NT2/D1 (cell line): ENCODE measurements around the gene MAP2K3.

Source experiments
- DNase-seq: peaks from one replicate; pipeline ENCODE4 v3.0.0-alpha.2; 2011; ENCODE audit warnings: low read depth, low spot score
- H3K27me3 ChIP-seq: 2 replicates; pipeline ENCODE4 v1.6.0; 2011; ENCODE audit warnings: mild to moderate bottlenecking; ENCODE audit not compliant: insufficient read length, insufficient read depth
- H3K36me3 ChIP-seq: 2 replicates; pipeline ENCODE4 v1.6.1; 2011; ENCODE audit warnings: mild to moderate bottlenecking, low read length, mixed read lengths; ENCODE audit not compliant: insufficient read depth, insufficient read length
- H3K4me1 ChIP-seq: 2 replicates; pipeline ENCODE4 v1.5.1; 2011; ENCODE audit not compliant: insufficient read depth, insufficient read length
- H3K4me3 ChIP-seq: 2 replicates; pipeline ENCODE4 v1.5.1; 2011; ENCODE audit warnings: low read depth; ENCODE audit not compliant: insufficient read length
- H3K9ac ChIP-seq: 2 replicates; pipeline ENCODE4 v1.6.0; 2011; ENCODE audit warnings: low read depth; ENCODE audit not compliant: insufficient read length
- H3K9me3 ChIP-seq: 2 replicates; pipeline ENCODE4 v1.5.1; 2011; ENCODE audit warnings: mild to moderate bottlenecking, low read length; ENCODE audit not compliant: insufficient read depth
- SUZ12 ChIP-seq: IDR thresholded peaks from 2 replicates; pipeline ENCODE4 v1.6.1; 2011; ENCODE audit not compliant: insufficient read length, insufficient read depth; ENCODE audit errors: extremely low read depth
- YY1 ChIP-seq: IDR thresholded peaks from 2 replicates; pipeline ENCODE4 v1.6.1; 2011; ENCODE audit not compliant: insufficient read length, insufficient read depth
- ZNF274 ChIP-seq: IDR thresholded peaks from 2 replicates; pipeline ENCODE4 v1.6.1; 2011; ENCODE audit warnings: mild to moderate bottlenecking, low read depth, low read length

Gene MAP2K3

DNA sequence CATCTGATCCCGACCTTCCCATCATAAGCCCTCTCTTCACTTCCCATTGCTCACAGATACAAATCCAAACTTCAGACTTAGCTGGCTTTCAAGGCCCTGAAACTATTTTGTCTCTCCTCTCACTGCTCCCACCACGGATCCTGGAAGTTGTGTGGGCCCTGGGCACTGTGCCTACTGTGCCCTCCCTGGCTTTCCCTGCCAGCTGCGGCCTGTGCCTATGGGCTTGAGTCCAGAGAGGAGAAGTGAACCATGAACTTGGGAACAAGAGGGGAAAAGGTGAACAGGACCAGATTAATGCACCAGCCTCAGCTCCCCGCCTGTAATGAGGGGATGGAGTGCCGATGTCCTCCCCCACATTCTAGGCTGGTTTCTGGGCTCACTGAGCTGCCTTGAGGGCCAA is 72.8 kb downstream of the MAP2K3 start:
- Histone ChIP-seq H3K9me3 (no peaks in the 10 kb centered on the region), H3K9ac (no peak overlapping the region), H3K36me3 (no peaks in the 10 kb centered on the region), H3K4me3 (no peak overlapping the region), H3K27me3 (peaks cover 17% of the 10 kb centered on the region), H3K4me1 (peaks cover 20% of the 10 kb centered on the region)
- DNase-seq = no peak
- TF ChIP-seq SUZ12 (no peak), ZNF274 (no peak), YY1 (no peak)

DNA sequence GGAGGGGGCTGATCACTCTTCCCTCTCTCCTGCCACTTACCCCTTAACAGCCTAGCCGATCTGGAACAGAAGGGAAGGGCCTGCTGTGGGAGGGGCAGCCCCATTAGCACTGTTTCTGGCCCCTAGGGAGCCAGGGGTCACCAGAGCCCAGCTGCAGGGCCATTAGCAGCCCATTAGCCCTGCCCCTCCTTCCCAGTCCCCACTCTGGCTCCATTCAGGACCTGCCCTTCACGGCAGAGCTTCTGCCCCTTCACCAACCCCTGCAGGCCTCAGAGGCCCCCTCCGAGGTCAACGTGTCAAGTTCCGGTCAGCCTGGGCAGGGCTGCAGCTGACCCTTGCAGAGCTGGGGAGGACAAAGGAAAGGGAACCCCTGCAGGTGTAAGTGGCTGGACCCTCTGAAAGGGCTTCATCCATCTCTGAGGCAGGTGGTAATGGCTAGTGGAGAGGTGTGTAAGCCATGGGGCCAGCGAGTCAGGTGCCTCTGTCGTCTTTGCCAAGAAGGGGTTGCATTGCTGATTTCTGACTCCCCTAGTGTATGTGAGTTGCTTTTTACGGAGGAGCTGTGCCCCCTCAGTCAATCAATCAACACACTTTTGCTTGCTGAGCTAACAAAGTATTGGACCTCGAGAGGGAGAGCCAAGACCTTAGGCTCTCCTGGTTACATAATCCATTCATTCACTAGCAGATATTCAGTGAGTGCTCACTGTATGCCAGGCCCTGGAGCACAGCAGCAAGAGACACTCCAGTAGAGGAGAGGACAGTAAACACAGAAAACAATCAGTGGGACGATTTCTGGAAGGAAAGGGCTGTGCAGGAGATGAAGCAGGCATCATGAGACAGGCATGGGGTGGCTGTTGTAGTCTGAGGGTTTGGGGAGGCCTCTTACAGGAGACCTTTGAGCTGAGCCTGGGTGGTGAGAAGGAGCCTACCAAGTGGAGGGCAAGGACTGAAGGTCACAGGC is 73.5 kb downstream of the MAP2K3 start:
- peak overlapping the region; percentile 3 for H3K9ac ChIP-seq
- no peak for TF ChIP-seq SUZ12
- TF ChIP-seq YY1 = no peak
- no peak for TF ChIP-seq ZNF274
- no peaks in the 10 kb centered on the region for H3K9me3 ChIP-seq
- no peak for DNase-seq
- no peaks in the 10 kb centered on the region for H3K36me3 ChIP-seq
- peaks cover 20% of the 10 kb centered on the region for H3K4me1 ChIP-seq
- peaks cover 24% of the 10 kb centered on the region for H3K27me3 ChIP-seq
- H3K4me3 ChIP-seq = no peak overlapping the region

DNA sequence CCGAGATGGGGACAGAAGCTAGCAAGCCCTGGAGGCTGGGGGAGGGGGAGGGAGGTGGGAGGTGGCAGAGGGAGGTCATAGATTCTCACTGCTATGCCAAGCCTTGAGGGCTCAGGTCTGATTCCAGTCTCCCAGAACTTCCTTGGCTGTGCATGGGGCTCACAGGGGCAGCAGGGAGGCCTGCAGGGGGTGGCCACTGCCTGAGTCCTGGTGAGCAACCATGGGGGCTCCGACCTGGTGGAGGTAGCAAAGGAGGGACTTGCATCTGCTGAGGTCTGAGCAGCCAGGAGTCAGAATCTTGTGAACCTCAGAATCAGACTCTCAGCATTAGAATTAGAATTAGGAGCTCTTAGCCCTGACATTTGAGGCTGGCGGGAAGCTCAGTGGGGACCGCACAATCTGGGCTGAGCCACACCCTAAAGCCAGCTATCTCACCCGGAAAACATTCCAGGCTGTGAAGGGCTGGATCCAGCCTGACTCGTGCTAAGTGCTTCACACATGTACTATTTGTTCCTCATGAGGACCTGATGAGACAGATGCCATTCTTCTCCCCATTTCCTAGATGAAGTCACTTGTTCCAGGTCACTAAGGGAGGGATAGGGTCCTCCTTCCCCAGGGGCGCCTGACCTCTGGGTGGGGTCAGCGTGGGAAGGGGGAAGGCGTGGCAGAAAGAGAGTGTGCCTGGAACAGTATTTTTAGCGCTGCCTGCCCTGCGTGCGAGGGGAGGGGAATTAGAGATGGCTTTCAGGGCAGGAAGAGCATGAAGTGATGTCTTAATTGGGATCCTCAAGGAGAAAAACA is 74.4 kb downstream of the MAP2K3 start:
- H3K9ac ChIP-seq = no peak overlapping the region
- no peak for DNase-seq
- no peak for TF ChIP-seq ZNF274
- no peak for TF ChIP-seq SUZ12
- no peak for TF ChIP-seq YY1

DNA sequence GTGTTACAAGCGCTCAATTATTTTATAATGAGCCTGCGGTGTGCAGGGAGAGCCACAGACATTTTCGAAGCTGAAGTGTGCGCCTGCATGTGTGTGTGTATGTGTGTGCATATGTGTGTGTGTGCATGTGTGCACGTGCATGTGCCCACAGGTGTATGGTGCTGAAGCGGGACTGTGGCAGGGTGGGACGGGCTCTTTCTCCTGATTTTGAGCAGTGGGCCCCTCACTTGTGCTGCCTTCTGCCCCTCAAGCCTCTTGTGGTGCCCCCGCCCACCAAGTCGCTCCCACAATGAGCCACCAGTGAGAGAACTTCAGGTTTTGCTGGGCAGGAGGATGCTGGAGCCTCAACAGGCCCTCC is 75.0 kb downstream of the MAP2K3 start:
- Histone ChIP-seq H3K4me3 (no peak overlapping the region), H3K9ac (no peak overlapping the region), H3K36me3 (no peaks in the 10 kb centered on the region), H3K27me3 (peaks cover 31% of the 10 kb centered on the region), H3K4me1 (peaks cover 17% of the 10 kb centered on the region), H3K9me3 (no peaks in the 10 kb centered on the region)
- DNase-seq = no peak
- TF ChIP-seq YY1 = no peak
- no peak for TF ChIP-seq SUZ12
- TF ChIP-seq ZNF274 = no peak

More for the DNA sequence above, 74.4 kb downstream of the MAP2K3 start:
- peaks cover 31% of the 10 kb centered on the region for H3K27me3 ChIP-seq
- no peaks in the 10 kb centered on the region for H3K36me3 ChIP-seq
- H3K4me1 ChIP-seq = peaks cover 17% of the 10 kb centered on the region
- no peak overlapping the region for H3K4me3 ChIP-seq
- H3K9me3 ChIP-seq = no peaks in the 10 kb centered on the region

DNA sequence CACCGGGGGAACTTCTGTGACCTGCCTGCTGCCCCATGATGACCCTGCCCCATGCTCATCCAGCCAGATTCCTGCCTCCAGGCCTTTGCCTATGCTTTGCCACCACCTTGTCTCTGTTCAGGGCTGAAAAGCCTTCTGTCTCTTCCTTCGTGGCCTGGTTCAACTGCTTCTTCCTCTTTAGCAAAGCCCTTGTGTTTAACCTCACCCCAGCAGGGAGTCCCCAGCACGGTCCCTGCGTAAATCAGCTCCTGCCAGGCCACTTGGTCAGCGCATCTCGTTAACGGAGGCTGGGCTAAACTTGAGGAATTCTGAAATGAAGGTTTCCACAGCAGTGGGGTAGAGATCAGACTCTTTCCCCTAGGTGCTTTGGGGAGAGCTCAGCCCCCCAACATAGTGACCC is 75.5 kb downstream of the MAP2K3 start:
- DNase-seq = no peak
- no peaks in the 10 kb centered on the region for H3K36me3 ChIP-seq
- no peak overlapping the region for H3K9ac ChIP-seq
- TF ChIP-seq ZNF274 (no peak), YY1 (no peak), SUZ12 (no peak)
- peaks cover 31% of the 10 kb centered on the region for H3K27me3 ChIP-seq
- H3K4me3 ChIP-seq = no peak overlapping the region
- no peaks in the 10 kb centered on the region for H3K9me3 ChIP-seq
- peaks cover 17% of the 10 kb centered on the region for H3K4me1 ChIP-seq

DNA sequence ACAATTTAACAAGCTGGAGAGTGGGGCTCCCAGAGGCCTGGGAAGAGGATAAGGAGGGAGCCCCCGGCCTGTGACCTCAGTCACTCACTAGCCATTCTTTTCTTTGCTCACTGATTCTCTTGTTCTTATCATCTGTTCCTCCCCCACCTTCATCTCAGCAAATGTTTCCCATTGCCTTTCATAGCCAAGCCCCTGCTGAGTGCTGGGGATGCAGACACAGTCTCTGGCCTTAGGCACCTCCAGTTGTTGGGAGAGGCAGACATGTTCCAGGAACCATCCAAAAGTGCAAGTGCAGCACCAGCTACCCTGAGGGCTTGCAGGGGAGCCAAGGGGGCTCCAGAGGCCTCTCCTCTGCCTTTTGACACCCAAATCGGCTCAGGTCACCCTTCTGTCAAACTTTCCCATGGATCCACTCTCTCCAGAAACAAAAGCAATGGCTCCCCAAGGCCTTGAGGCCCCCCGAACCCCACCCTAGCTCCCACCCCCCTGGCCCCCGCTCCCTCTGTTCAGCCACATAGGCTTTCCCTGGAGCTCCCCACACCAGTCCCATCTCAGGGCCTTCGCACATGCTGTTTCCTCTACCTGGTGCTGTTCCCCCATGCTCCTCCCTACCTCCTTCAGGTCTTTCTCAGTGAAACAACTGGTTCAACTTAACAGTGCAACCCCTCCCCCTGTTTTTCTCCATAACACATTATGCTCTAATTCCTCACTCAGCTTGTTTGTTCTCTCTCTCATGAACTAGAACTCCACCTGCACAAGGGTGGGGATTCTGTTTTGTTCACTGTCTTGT is 76.7 kb downstream of the MAP2K3 start:
- TF ChIP-seq ZNF274 (no peak), SUZ12 (no peak), YY1 (no peak)
- Histone ChIP-seq H3K4me3 (no peak overlapping the region), H3K36me3 (no peaks in the 10 kb centered on the region), H3K9ac (no peak overlapping the region), H3K4me1 (peaks cover 17% of the 10 kb centered on the region), H3K27me3 (peaks cover 31% of the 10 kb centered on the region), H3K9me3 (no peaks in the 10 kb centered on the region)
- DNase-seq = no peak
